NT2/D1 (cell line): Measurements from ENCODE around the gene KCNJ6.

ENCODE experiments used
- SUZ12 ChIP-seq: IDR thresholded peaks from 2 replicates; pipeline ENCODE4 v1.6.1; 2011; ENCODE audit not compliant: insufficient read length, insufficient read depth; ENCODE audit errors: extremely low read depth
- YY1 ChIP-seq: IDR thresholded peaks from 2 replicates; pipeline ENCODE4 v1.6.1; 2011; ENCODE audit not compliant: insufficient read length, insufficient read depth
- ZNF274 ChIP-seq: IDR thresholded peaks from 2 replicates; pipeline ENCODE4 v1.6.1; 2011; ENCODE audit warnings: mild to moderate bottlenecking, low read depth, low read length

GRCh38 chr21:37835481-37835880 is 80.8 kb downstream of the KCNJ6 start:
- TF ChIP-seq SUZ12 (no peak), YY1 (no peak), ZNF274 (no peak)
